PC-3 (cell line): ENCODE results near the gene KBTBD3. TPM values are rescaled to one million over a fixed set of nuclear protein-coding genes. Genes with fewer than 3 reads are reported as not detected.

ENCODE experiments used
- ATAC-seq: fragments of 200-7000 bp; cut with Tn5 transposase; 2 replicates; pipeline ENCODE4 v1.9.1; 2020; ENCODE audit warnings: mild to moderate bottlenecking, moderate library complexity
- BruUV-seq: library from RNA; stranded (reverse); fragments of 400-500 nt; replicated peaks from 2 replicates; lab custom pipeline; 2021; lab: Mats Ljungman, UMichigan
- CTCF ChIA-PET: fragments of 300-600 bp; sonication (Branson Sonifier 250); formaldehyde crosslinking; loops from one replicate; lab custom pipeline; 2022; ENCODE audit warnings: antibody characterized with exemption; lab: Charles Lee
- POLR2A ChIA-PET: fragments of 300-600 bp; sonication (Branson Sonifier 250); formaldehyde crosslinking; loops from one replicate; lab custom pipeline; 2022; ENCODE audit warnings: antibody characterized with exemption; ENCODE audit not compliant: unreplicated experiment; lab: Charles Lee
- DNase-seq: peaks from one replicate; pipeline ENCODE4 v3.0.0-alpha.2; 2015
- H2AFZ ChIP-seq: fragments of 300-600 bp; sonication (generic); 2 replicates; pipeline ENCODE4 v1.6.0; 2016; ENCODE audit warnings: antibody characterized with exemption, low read length
- H3F3A ChIP-seq: fragments of 300-600 bp; sonication (generic); one replicate; pipeline ENCODE4 v1.6.0; 2017; ENCODE audit warnings: antibody characterized with exemption, low read length, control low read depth, mild to moderate bottlenecking; ENCODE audit not compliant: unreplicated experiment
- H3K27ac ChIP-seq: fragments of 300-600 bp; sonication (generic); 2 replicates; pipeline ENCODE4 v1.5.1; 2016; ENCODE audit warnings: mild to moderate bottlenecking, low read length
- H3K27me3 ChIP-seq: fragments of 300-600 bp; sonication (generic); 2 replicates; pipeline ENCODE4 v1.6.1; 2016; ENCODE audit warnings: low read length, mixed read lengths
- H3K36me3 ChIP-seq: fragments of 300-600 bp; sonication (generic); 2 replicates; pipeline ENCODE4 v1.6.1; 2016; ENCODE audit warnings: low read depth, mixed run types, low read length, mixed read lengths
- H3K4me1 ChIP-seq: fragments of 300-600 bp; sonication (generic); 2 replicates; pipeline ENCODE4 v1.5.1; 2016; ENCODE audit warnings: low read length; ENCODE audit not compliant: insufficient read depth
- H3K4me2 ChIP-seq: fragments of 300-600 bp; sonication (generic); 2 replicates; pipeline ENCODE4 v1.6.0; 2016; ENCODE audit warnings: low read length
- H3K4me3 ChIP-seq: fragments of 300-600 bp; sonication (generic); 2 replicates; pipeline ENCODE4 v1.5.1; 2016; ENCODE audit warnings: mild to moderate bottlenecking, low read length, mixed read lengths
- H3K79me2 ChIP-seq: fragments of 300-600 bp; sonication (generic); 2 replicates; pipeline ENCODE4 v1.6.1; 2017; ENCODE audit warnings: low read length, mixed read lengths
- H3K9ac ChIP-seq: fragments of 300-600 bp; sonication (generic); 2 replicates; pipeline ENCODE4 v1.6.0; 2016; ENCODE audit warnings: mild to moderate bottlenecking, low read length
- H3K9me2 ChIP-seq: fragments of 300-600 bp; sonication (generic); replicated peaks from 2 replicates; pipeline ENCODE4 v1.6.1; 2016; ENCODE audit warnings: mixed run types, low read length, mixed read lengths
- H3K9me3 ChIP-seq: fragments of 300-600 bp; sonication (generic); 2 replicates; pipeline ENCODE4 v1.6.1; 2016; ENCODE audit warnings: low read length, mixed read lengths
- H4K20me1 ChIP-seq: fragments of 300-600 bp; sonication (generic); 2 replicates; pipeline ENCODE4 v1.6.1; 2016; ENCODE audit warnings: low read length, mixed read lengths
- EZH2 ChIP-seq: fragments of 300-600 bp; sonication (generic); IDR thresholded peaks from one replicate; pipeline ENCODE4 v1.6.1; 2017; ENCODE audit warnings: antibody characterized with exemption, mild to moderate bottlenecking, low read length; ENCODE audit not compliant: unreplicated experiment
- EZH2phosphoT487 ChIP-seq: fragments of 300-600 bp; sonication (generic); IDR thresholded peaks from 2 replicates; pipeline ENCODE4 v1.6.1; 2018; ENCODE audit warnings: mild to moderate bottlenecking, antibody characterized with exemption, low read length, borderline replicate concordance
- intact Hi-C: fragments of 100-400 bp; cut with micrococcal nuclease; formaldehyde crosslinking; loops from 2 replicates; pipeline ENCODE4 v1.9.0; 2023
- total RNA-seq: library from RNA; depleted of rRNA; stranded (reverse); fragments of >200 nt; gene quantifications from 2 replicates; pipeline ENCODE4 v1.2.3, GENCODE V29; 2014; rRNA removed
- TF ChIP-seq, protein P1 (sequence below): fragments of 300-600 bp; sonication (generic); conservative IDR thresholded peaks from 2 replicates; pipeline ENCODE4 v1.5.1; 2017; ENCODE audit warnings: antibody characterized with exemption, low read depth, mild to moderate bottlenecking, low read length

Gene KBTBD3
- total RNA-seq, 1 experiment from 2014 or later: 2.0 TPM

DNA sequence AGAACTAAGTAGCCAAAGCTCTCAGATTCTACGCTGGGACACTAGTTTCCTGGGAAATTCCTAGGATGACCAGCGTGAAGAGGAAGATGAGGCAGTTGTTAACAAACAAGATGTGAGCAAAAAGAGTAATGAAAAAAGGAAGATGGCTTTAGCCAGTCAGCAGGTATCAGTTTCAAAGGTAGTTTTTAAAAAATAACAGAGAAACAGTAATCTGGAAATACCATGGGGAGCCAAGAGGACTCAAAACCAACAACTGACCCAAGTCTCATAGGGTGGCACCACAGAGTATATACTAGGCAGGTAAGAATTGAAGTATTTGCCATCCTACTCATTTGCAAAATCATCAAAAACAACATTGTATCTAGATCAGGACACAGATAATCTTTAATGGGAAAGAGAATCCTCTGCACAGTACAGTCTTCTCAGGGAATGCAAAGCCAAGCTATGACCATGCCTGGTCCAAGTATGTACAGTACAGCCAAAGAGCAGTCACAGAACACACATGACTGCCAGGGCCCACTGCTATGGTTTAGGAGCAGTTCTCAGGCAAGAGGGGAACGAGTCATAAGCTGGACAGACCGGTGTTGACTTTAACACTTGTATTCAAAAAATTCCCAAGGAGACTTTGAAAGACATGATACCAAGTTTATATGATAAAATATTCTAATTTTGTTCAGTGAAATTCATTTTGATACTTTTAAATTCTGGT lies 75.7 kb downstream of the KBTBD3 start:
- intact Hi-C loops: no loop called here
- no peaks in the 10 kb centered on the region for H3K27me3 ChIP-seq
- H3K36me3 ChIP-seq: peaks cover 28% of the 10 kb centered on the region
- no TSS peak for BruUV-seq
- peaks cover 5% of the 10 kb centered on the region; the same call in 1 of the 2 replicates for H4K20me1 ChIP-seq
- ATAC-seq: peak; percentile 78
- H2AFZ ChIP-seq: no peak overlapping the region
- H3K9me2 ChIP-seq: no peaks in the 10 kb centered on the region
- H3K9me3 ChIP-seq: 0 out of 2 replicates have a peak, but pooled peaks cover 9% of the 10 kb centered on the region
- H3K4me2 ChIP-seq: no peak overlapping the region
- H3K79me2 ChIP-seq: 0 out of 2 replicates have a peak, but pooled peaks cover 17% of the 10 kb centered on the region
- POLR2A ChIA-PET: no interaction called here
- CTCF ChIA-PET: no interaction called here
- H3K27ac ChIP-seq: no peak overlapping the region
- no peaks in the 10 kb centered on the region for H3K4me1 ChIP-seq
- no peak overlapping the region for H3K9ac ChIP-seq
- no peak overlapping the region for H3K4me3 ChIP-seq
- peak; percentile 54 for DNase-seq
- TF ChIP-seq, protein P1, sequence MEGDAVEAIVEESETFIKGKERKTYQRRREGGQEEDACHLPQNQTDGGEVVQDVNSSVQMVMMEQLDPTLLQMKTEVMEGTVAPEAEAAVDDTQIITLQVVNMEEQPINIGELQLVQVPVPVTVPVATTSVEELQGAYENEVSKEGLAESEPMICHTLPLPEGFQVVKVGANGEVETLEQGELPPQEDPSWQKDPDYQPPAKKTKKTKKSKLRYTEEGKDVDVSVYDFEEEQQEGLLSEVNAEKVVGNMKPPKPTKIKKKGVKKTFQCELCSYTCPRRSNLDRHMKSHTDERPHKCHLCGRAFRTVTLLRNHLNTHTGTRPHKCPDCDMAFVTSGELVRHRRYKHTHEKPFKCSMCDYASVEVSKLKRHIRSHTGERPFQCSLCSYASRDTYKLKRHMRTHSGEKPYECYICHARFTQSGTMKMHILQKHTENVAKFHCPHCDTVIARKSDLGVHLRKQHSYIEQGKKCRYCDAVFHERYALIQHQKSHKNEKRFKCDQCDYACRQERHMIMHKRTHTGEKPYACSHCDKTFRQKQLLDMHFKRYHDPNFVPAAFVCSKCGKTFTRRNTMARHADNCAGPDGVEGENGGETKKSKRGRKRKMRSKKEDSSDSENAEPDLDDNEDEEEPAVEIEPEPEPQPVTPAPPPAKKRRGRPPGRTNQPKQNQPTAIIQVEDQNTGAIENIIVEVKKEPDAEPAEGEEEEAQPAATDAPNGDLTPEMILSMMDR: no peak
- TF ChIP-seq EZH2phosphoT487: no peak
- no peak for TF ChIP-seq EZH2
- no peaks in the 10 kb centered on the region for H3F3A ChIP-seq

Other genes starting within 250 kb of the KBTBD3 start
- gene MSANTD4, start 55.1 kb downstream of the KBTBD3 start, total RNA-seq: 18.0 and 33.7 TPM in 2 replicates
- gene AASDHPPT, start 315 bp upstream of the KBTBD3 start, total RNA-seq: 27.7 and 44.2 TPM in 2 replicates